B cell (primary cell): ENCODE measurements around the gene WDR64. TPM values are rescaled to one million over a fixed set of nuclear protein-coding genes. Genes with fewer than 3 reads are reported as not detected.
A peak's percentile ranks its signal among the peaks of the same experiment; 100 is the strongest.

Experiments
- ATAC-seq: fragments of 200-7000 bp; cut with Tn5 transposase; one replicate; pipeline ENCODE4 v1.10.0; 2021; ENCODE audit warnings: low read depth, mild to moderate bottlenecking, moderate number of reproducible peaks, moderate library complexity
- CTCF ChIA-PET: fragments of 350-600 bp; sonication (Branson Sonifier 250); formaldehyde crosslinking; loops from one replicate; lab custom pipeline; 2021; ENCODE audit warnings: antibody characterized with exemption, inconsistent platforms; lab: Charles Lee
- POLR2A ChIA-PET: fragments of 350-600 bp; sonication (Branson Sonifier 250); formaldehyde crosslinking; loops from one replicate; lab custom pipeline; 2021; ENCODE audit warnings: antibody characterized with exemption; lab: Charles Lee
- DNase-seq: peaks from one replicate; pipeline ENCODE4 v3.0.0; 2013
- H2AFZ ChIP-seq: 2 replicates; pipeline ENCODE4 v1.6.1; 2012; ENCODE audit warnings: mild to moderate bottlenecking, low read depth, low read length; ENCODE audit not compliant: insufficient read depth, poor library complexity, severe bottlenecking
- H3K27ac ChIP-seq, 2 donors: 1 replicate in 1 of 2; 2 replicates in 1 of 2; pipeline ENCODE4 v1.5.1; 2012 to 2013; ENCODE audit warnings: low read length in 2 of 2, mild to moderate bottlenecking in 2 of 2, moderate library complexity in 1 of 2
- H3K27me3 ChIP-seq, 4 experiments: fragments of 200-600 bp in 1 of 4; sonication (generic) in 1 of 4; replicated peaks in 1 of 4; 1 replicate in 2 of 4; 2 replicates in 2 of 4; pipeline versions ENCODE4 v1.6.1 to v1.7.0; 2013 to 2016; ENCODE audit warnings: low read length in 3 of 4, mild to moderate bottlenecking in 2 of 4, mixed read lengths in 1 of 4, moderate library complexity in 1 of 4; ENCODE audit not compliant: insufficient read depth in 4 of 4, control insufficient read depth in 3 of 4; ENCODE audit errors: control extremely low read depth in 1 of 4
- H3K36me3 ChIP-seq, 2 experiments: replicated peaks in 1 of 2; 1 replicate in 1 of 2; 2 replicates in 1 of 2; pipeline versions ENCODE4 v1.6.1 to v1.7.1; 2013; ENCODE audit warnings: low read length in 1 of 2; ENCODE audit not compliant: insufficient read depth in 2 of 2, control insufficient read depth in 1 of 2; ENCODE audit errors: control extremely low read depth in 1 of 2, extremely low read depth in 1 of 2
- H3K4me1 ChIP-seq, 2 donors: fragments of 200-600 bp in 1 of 2; sonication (generic) in 1 of 2; 1 replicate in 1 of 2; 2 replicates in 1 of 2; pipeline versions ENCODE4 v1.5.1 to v1.6.1; 2013 to 2017; ENCODE audit warnings: low read length in 2 of 2; ENCODE audit not compliant: control insufficient read depth in 2 of 2, insufficient read depth in 2 of 2
- H3K4me2 ChIP-seq: replicated peaks from 2 replicates; pipeline ENCODE3; 2012; ENCODE audit warnings: mild to moderate bottlenecking, low read depth, low read length; ENCODE audit not compliant: poor library complexity, severe bottlenecking
- H3K4me3 ChIP-seq, 5 experiments: fragments of 200-600 bp in 1 of 5; sonication (generic) in 1 of 5; 1 replicate in 3 of 5; 2 replicates in 2 of 5; pipeline versions ENCODE4 v1.5.1 to v1.7.0; 2011 to 2016; ENCODE audit warnings: low read length in 4 of 5, mild to moderate bottlenecking in 4 of 5, low read depth in 2 of 5, control low read depth in 1 of 5, moderate library complexity in 1 of 5; ENCODE audit not compliant: insufficient read depth in 1 of 5; ENCODE audit errors: control extremely low read depth in 1 of 5, extremely low read depth in 1 of 5
- H3K79me2 ChIP-seq: fragments of 200-600 bp; sonication (generic); one replicate; pipeline ENCODE4 v1.6.0; 2016; ENCODE audit warnings: low read length; ENCODE audit not compliant: control insufficient read depth, insufficient read depth
- H3K9ac ChIP-seq: fragments of 200-600 bp; sonication (generic); 2 replicates; pipeline ENCODE4 v1.6.1; 2017; ENCODE audit warnings: mild to moderate bottlenecking, low read length, moderate library complexity
- H3K9me3 ChIP-seq, 3 donors: one replicate each; pipeline versions ENCODE4 v1.6.1 to v1.7.1; 2013; ENCODE audit warnings: low read length in 2 of 3; ENCODE audit not compliant: control insufficient read depth in 2 of 3, insufficient read depth in 1 of 3; ENCODE audit errors: control extremely low read depth in 1 of 3
- H4K20me1 ChIP-seq: 2 replicates; pipeline ENCODE4 v1.6.0; 2012; ENCODE audit warnings: mild to moderate bottlenecking, low read length; ENCODE audit not compliant: insufficient read depth, control insufficient read depth, poor library complexity, severe bottlenecking
- H3K27ac Mint-ChIP-seq: one replicate; pipeline ENCODE4 v1.8.0; 2021; ENCODE audit warnings: mixed read lengths
- H3K27me3 Mint-ChIP-seq: one replicate; pipeline ENCODE4 v1.8.0; 2021; ENCODE audit warnings: mixed read lengths
- H3K4me1 Mint-ChIP-seq: one replicate; pipeline ENCODE4 v1.8.0; 2021; ENCODE audit warnings: mixed read lengths
- H3K4me3 Mint-ChIP-seq: one replicate; pipeline ENCODE4 v1.8.0; 2021; ENCODE audit warnings: mixed read lengths
- H3K9me3 Mint-ChIP-seq: one replicate; pipeline ENCODE4 v1.8.0; 2022; ENCODE audit warnings: mixed read lengths; ENCODE audit not compliant: insufficient read depth
- EZH2 ChIP-seq: IDR thresholded peaks from 2 replicates; pipeline ENCODE4 v1.6.1; 2012; ENCODE audit warnings: borderline replicate concordance, low read depth, mild to moderate bottlenecking, moderate library complexity, low read length; ENCODE audit not compliant: insufficient read depth, poor library complexity, severe bottlenecking
- WGBS: methylation state at CpG from one replicate; pipeline ENCODE4 v1.1.5; 2013; ENCODE audit warnings: missing lambda C conversion rate; ENCODE audit not compliant: insufficient coverage; 5-methylcytosine and 5-hydroxymethylcytosine counted together
- intact Hi-C: fragments of 100-400 bp; cut with micrococcal nuclease; formaldehyde crosslinking; loops from one replicate; pipeline ENCODE4 v1.10.0; 2022
- polyA plus RNA-seq: library from polyadenylated mRNA; depleted of rRNA; stranded (reverse); fragments of >200 nt; gene quantifications from 2 replicates; pipeline ENCODE4 v1.2.3, GENCODE V29; 2012
- total RNA-seq, 2 donors: library from RNA; stranded (reverse); fragments of 120-200 nt in 1 of 2; gene quantifications; 1 replicate in 1 of 2; 2 replicates in 1 of 2; pipeline versions ENCODE4 v1.2.3 to v1.2.4, GENCODE V29; 2013 to 2022
- TF ChIP-seq, protein P1 (sequence below): fragments of 200-600 bp; IDR thresholded peaks from one replicate; pipeline ENCODE4 v1.8.0; 2022; ENCODE audit warnings: antibody characterized with exemption, mild to moderate bottlenecking

Gene WDR64
- total and polyA plus RNA-seq, 2 donors (not counting 1 experiment from before 2014, with no cell fraction given) = 0.13 TPM; not detected in 1

GRCh38 chr1:241608379-241609033, 43.6 kb upstream of the WDR64 start:
- no peak overlapping the region for H3K4me2 ChIP-seq
- peaks cover 28% of the 10 kb centered on the region for H3K79me2 ChIP-seq
- Mint-ChIP-seq H3K9me3 (no peaks in the 10 kb centered on the region), H3K4me3 (no peak overlapping the region), H3K27me3 (no peaks in the 10 kb centered on the region), H3K27ac (no peak overlapping the region), H3K4me1 (peaks cover 11% of the 10 kb centered on the region)
- no peaks in the 10 kb centered on the region for H3K27me3 ChIP-seq
- intact Hi-C loops = no loop called here
- no peaks in the 10 kb centered on the region for H3K9me3 ChIP-seq
- H4K20me1 ChIP-seq = peaks cover 8% of the 10 kb centered on the region
- H2AFZ ChIP-seq = no peak overlapping the region
- WGBS = 100% methylated on average over 1 of the region's 3 CpGs
- CTCF ChIA-PET = interaction anchor here (0.5 to 5.2 kb wide), 2 partner anchors 88 to 389 kb away, joined by 4 to 67 read pairs; partner anchors contain the start of gene MAP1LC3C
- H3K4me1 ChIP-seq = peaks cover 6 to 7% of the 10 kb centered on the region in 2 donors
- POLR2A ChIA-PET = no interaction called here
- no peak overlapping the region for H3K4me3 ChIP-seq
- ATAC-seq = no peak
- no peak for DNase-seq
- H3K9ac ChIP-seq = no peak overlapping the region
- H3K27ac ChIP-seq = peak overlapping the region in 1 of 2 donors; percentile 29
- TF ChIP-seq EZH2 = no peak
- TF ChIP-seq, protein P1, sequence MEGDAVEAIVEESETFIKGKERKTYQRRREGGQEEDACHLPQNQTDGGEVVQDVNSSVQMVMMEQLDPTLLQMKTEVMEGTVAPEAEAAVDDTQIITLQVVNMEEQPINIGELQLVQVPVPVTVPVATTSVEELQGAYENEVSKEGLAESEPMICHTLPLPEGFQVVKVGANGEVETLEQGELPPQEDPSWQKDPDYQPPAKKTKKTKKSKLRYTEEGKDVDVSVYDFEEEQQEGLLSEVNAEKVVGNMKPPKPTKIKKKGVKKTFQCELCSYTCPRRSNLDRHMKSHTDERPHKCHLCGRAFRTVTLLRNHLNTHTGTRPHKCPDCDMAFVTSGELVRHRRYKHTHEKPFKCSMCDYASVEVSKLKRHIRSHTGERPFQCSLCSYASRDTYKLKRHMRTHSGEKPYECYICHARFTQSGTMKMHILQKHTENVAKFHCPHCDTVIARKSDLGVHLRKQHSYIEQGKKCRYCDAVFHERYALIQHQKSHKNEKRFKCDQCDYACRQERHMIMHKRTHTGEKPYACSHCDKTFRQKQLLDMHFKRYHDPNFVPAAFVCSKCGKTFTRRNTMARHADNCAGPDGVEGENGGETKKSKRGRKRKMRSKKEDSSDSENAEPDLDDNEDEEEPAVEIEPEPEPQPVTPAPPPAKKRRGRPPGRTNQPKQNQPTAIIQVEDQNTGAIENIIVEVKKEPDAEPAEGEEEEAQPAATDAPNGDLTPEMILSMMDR = no peak
- H3K36me3 ChIP-seq = peaks cover 2 to 20% of the 10 kb centered on the region in 2 experiments
